ENCODE results near the gene SCO1. TPM values are rescaled to one million over a fixed set of nuclear protein-coding genes. Genes with fewer than 3 reads are reported as not detected.
"Not testable (repeated sequence)": the region's sequence is repeated elsewhere in the genome, so short reads cannot be mapped to it uniquely, and the experiment has no call there.

SCO1 gene
- total RNA-seq, 2 donors from 2014 or later, result 27.8 to 32.2 TPM

- Mint-ChIP-seq H3K9me3 (no peaks in the 10 kb centered on the region), H3K27ac (peak overlapping the region; percentile 85), H3K27me3 (ENCODE audit: low read depth) (no peaks in the 10 kb centered on the region), H3K4me1 (ENCODE audit: low read depth) (peaks cover 44% of the 10 kb centered on the region), H3K36me3 (ENCODE audit: insufficient read depth in 2 of 2) (peaks cover 8 to 23% of the 10 kb centered on the region in 2 donors), H3K4me3 (no peak overlapping the region)
- ATAC-seq (replicated peaks in 1 of 2) (no peak), DNase-seq (no peak)
Observed at GRCh38 chr17:10705727-10706126, 8.4 kb upstream of the SCO1 start.

GRCh38 chr17:10702574-10702973, 5.2 kb upstream of the SCO1 start:
- H3K4me3 Mint-ChIP-seq, result peak overlapping the region; percentile 10 to 51
- H3K27me3 Mint-ChIP-seq (ENCODE audit: low read depth), result no peaks in the 10 kb centered on the region
- ATAC-seq (replicated peaks in 1 of 2) (no peak), DNase-seq (no peak)
- H3K36me3 Mint-ChIP-seq (ENCODE audit: insufficient read depth in 2 of 2), result peaks cover 7 to 19% of the 10 kb centered on the region in 2 donors
- peaks cover 60% of the 10 kb centered on the region for H3K4me1 Mint-ChIP-seq (ENCODE audit: low read depth)
- H3K27ac Mint-ChIP-seq, result peak overlapping the region; percentile 47
- no peaks in the 10 kb centered on the region for H3K9me3 Mint-ChIP-seq

- Mint-ChIP-seq H3K27ac (peak overlapping the region; percentile 87), H3K4me1 (ENCODE audit: low read depth) (peaks cover 64% of the 10 kb centered on the region), H3K36me3 (ENCODE audit: insufficient read depth in 2 of 2) (peaks cover 5 to 15% of the 10 kb centered on the region in 2 donors), H3K9me3 (no peaks in the 10 kb centered on the region), H3K4me3 (peak overlapping the region; percentile 74 to 79), H3K27me3 (ENCODE audit: low read depth) (no peaks in the 10 kb centered on the region)
- ATAC-seq (replicated peaks in 1 of 2) (no peak), DNase-seq (peak in 1 of 2 donors; percentile 6)
Observed at GRCh38 chr17:10699856-10700255, 2.5 kb upstream of the SCO1 start.

GRCh38 chr17:10698096-10698818, 924 bp upstream of the SCO1 start:
- H3K9me3 Mint-ChIP-seq, result no peaks in the 10 kb centered on the region
- H3K4me1 Mint-ChIP-seq (ENCODE audit: low read depth), result peaks cover 66% of the 10 kb centered on the region
- H3K4me3 Mint-ChIP-seq, result peak overlapping the region; percentile 93 to 96
- H3K27ac Mint-ChIP-seq, result peak overlapping the region; percentile 99
- H3K36me3 Mint-ChIP-seq (ENCODE audit: insufficient read depth in 2 of 2), result peaks cover 5 to 22% of the 10 kb centered on the region in 2 donors
- no peak for ATAC-seq (replicated peaks in 1 of 2)
- no peak for DNase-seq
- H3K27me3 Mint-ChIP-seq (ENCODE audit: low read depth), result no peaks in the 10 kb centered on the region

GRCh38 chr17:10695875-10696407, 1.4 kb downstream of the SCO1 start:
- Mint-ChIP-seq H3K36me3 (ENCODE audit: insufficient read depth in 2 of 2) (peaks cover 5 to 26% of the 10 kb centered on the region in 2 donors), H3K4me3 (peak overlapping the region; percentile 93 to 96), H3K27ac (peak overlapping the region; percentile 96), H3K4me1 (ENCODE audit: low read depth) (peaks cover 62% of the 10 kb centered on the region)
- ATAC-seq (replicated peaks in 1 of 2); H3K9me3 Mint-ChIP-seq; H3K27me3 Mint-ChIP-seq (ENCODE audit: low read depth); DNase-seq: not testable (repeated sequence)

- H3K27me3 Mint-ChIP-seq (ENCODE audit: low read depth), result no peaks in the 10 kb centered on the region
- H3K36me3 Mint-ChIP-seq (ENCODE audit: insufficient read depth in 2 of 2), result peaks cover 9 to 47% of the 10 kb centered on the region in 2 donors
- no peaks in the 10 kb centered on the region for H3K9me3 Mint-ChIP-seq
- H3K4me3 Mint-ChIP-seq, result no peak overlapping the region
- peaks cover 35% of the 10 kb centered on the region for H3K4me1 Mint-ChIP-seq (ENCODE audit: low read depth)
- DNase-seq, result no peak
- ATAC-seq (replicated peaks in 1 of 2), result peak in 1 of 2 donors; percentile 43
- no peak overlapping the region for H3K27ac Mint-ChIP-seq
Observed at GRCh38 chr17:10687499-10687898, 9.8 kb downstream of the SCO1 start.

- Mint-ChIP-seq H3K4me1 (ENCODE audit: low read depth) (peaks cover 8% of the 10 kb centered on the region), H3K4me3 (no peak overlapping the region), H3K9me3 (no peaks in the 10 kb centered on the region), H3K27me3 (ENCODE audit: low read depth) (no peaks in the 10 kb centered on the region), H3K27ac (no peak overlapping the region), H3K36me3 (ENCODE audit: insufficient read depth in 2 of 2) (peaks cover 5 to 45% of the 10 kb centered on the region in 2 donors)
- ATAC-seq (replicated peaks in 1 of 2), result no peak
- DNase-seq, result no peak
Observed at GRCh38 chr17:10683853-10684252, 13.5 kb downstream of the SCO1 start.

GRCh38 chr17:10681866-10682446, 15.4 kb downstream of the SCO1 start:
- H3K36me3 Mint-ChIP-seq (ENCODE audit: insufficient read depth in 2 of 2), result peaks cover 5 to 44% of the 10 kb centered on the region in 2 donors

GRCh38 chr17:10674704-10675103, 22.6 kb downstream of the SCO1 start:
- Mint-ChIP-seq H3K36me3 (ENCODE audit: insufficient read depth in 2 of 2) (peaks cover 0 to 6% of the 10 kb centered on the region in 2 donors), H3K4me3 (no peak overlapping the region), H3K27ac (no peak overlapping the region), H3K27me3 (ENCODE audit: low read depth) (no peaks in the 10 kb centered on the region), H3K4me1 (ENCODE audit: low read depth) (no peaks in the 10 kb centered on the region), H3K9me3 (no peaks in the 10 kb centered on the region)
- ATAC-seq (replicated peaks in 1 of 2), result no peak
- no peak for DNase-seq

More at GRCh38 chr17:10681866-10682446, 15.4 kb downstream of the SCO1 start:
- no peak for ATAC-seq (replicated peaks in 1 of 2)
- Mint-ChIP-seq H3K27ac (no peak overlapping the region), H3K9me3 (no peaks in the 10 kb centered on the region), H3K4me1 (ENCODE audit: low read depth) (no peaks in the 10 kb centered on the region), H3K27me3 (ENCODE audit: low read depth) (no peaks in the 10 kb centered on the region), H3K4me3 (no peak overlapping the region)
- no peak for DNase-seq

- ATAC-seq (replicated peaks in 1 of 2) (no peak), DNase-seq (no peak)
- Mint-ChIP-seq H3K4me3 (no peak overlapping the region), H3K4me1 (ENCODE audit: low read depth) (no peaks in the 10 kb centered on the region), H3K9me3 (no peaks in the 10 kb centered on the region), H3K27ac (no peak overlapping the region), H3K27me3 (ENCODE audit: low read depth) (no peaks in the 10 kb centered on the region), H3K36me3 (ENCODE audit: insufficient read depth in 2 of 2) (peaks cover 0 to 6% of the 10 kb centered on the region in 2 donors)
Observed at GRCh38 chr17:10673312-10673711, 24.0 kb downstream of the SCO1 start.

GRCh38 chr17:10668775-10669174, 28.6 kb downstream of the SCO1 start:
- H3K9me3 Mint-ChIP-seq, result no peaks in the 10 kb centered on the region
- no peak for ATAC-seq (replicated peaks in 1 of 2)

GRCh38 chr17:10666906-10667305, 30.4 kb downstream of the SCO1 start:
- Mint-ChIP-seq H3K4me1 (ENCODE audit: low read depth) (no peaks in the 10 kb centered on the region), H3K27me3 (ENCODE audit: low read depth) (no peaks in the 10 kb centered on the region), H3K9me3 (no peaks in the 10 kb centered on the region), H3K36me3 (ENCODE audit: insufficient read depth in 2 of 2) (no peaks in the 10 kb centered on the region), H3K4me3 (no peak overlapping the region), H3K27ac (no peak overlapping the region)
- no peak for DNase-seq
- no peak for ATAC-seq (replicated peaks in 1 of 2)

More at GRCh38 chr17:10668775-10669174, 28.6 kb downstream of the SCO1 start:
- no peaks in the 10 kb centered on the region for H3K4me1 Mint-ChIP-seq (ENCODE audit: low read depth)
- no peak for DNase-seq
- H3K4me3 Mint-ChIP-seq, result no peak overlapping the region
- no peak overlapping the region for H3K27ac Mint-ChIP-seq
- H3K36me3 Mint-ChIP-seq (ENCODE audit: insufficient read depth in 2 of 2), result no peaks in the 10 kb centered on the region
- no peaks in the 10 kb centered on the region for H3K27me3 Mint-ChIP-seq (ENCODE audit: low read depth)

GRCh38 chr17:10664571-10664970, 32.8 kb downstream of the SCO1 start:
- Mint-ChIP-seq H3K27ac (no peak overlapping the region), H3K36me3 (ENCODE audit: insufficient read depth in 2 of 2) (no peaks in the 10 kb centered on the region), H3K9me3 (no peaks in the 10 kb centered on the region), H3K4me3 (no peak overlapping the region), H3K4me1 (ENCODE audit: low read depth) (no peaks in the 10 kb centered on the region), H3K27me3 (ENCODE audit: low read depth) (no peaks in the 10 kb centered on the region)
- no peak for ATAC-seq (replicated peaks in 1 of 2)
- no peak for DNase-seq

Measured in activated T-cell treated with anti-CD3 and anti-CD28 coated beads, Interleukin-2, amount 50 U/mL, for 72 hours (primary cell).